ENCODE data around the gene HPRT1. TPM values are rescaled to one million over a fixed set of nuclear protein-coding genes. Genes with fewer than 3 reads are reported as not detected.

HPRT1 gene
- total RNA-seq, 1 donor from 2014 or later: 23.5 TPM

DNA sequence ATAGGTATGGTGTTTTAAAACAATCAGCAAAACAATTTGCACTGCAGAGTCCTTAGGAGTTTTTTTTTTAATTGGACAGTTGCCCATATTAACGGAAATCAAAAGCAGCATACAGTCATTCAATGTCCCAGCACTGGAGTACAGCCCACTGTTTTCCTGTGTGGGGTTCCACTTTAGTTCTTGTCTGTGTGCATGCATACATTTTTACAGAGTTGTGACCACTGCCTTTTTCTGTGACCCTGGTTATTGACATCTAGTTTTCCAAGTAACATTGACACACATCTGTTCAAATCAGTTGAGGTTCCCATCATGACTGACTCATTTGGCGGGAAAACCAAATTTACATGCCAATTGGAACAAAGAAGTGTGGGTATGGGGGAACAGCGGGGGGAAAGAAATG is 83.3 kb downstream of the HPRT1 start:
- DNase-seq (ENCODE audit: low read depth, low spot score): no peak

DNA sequence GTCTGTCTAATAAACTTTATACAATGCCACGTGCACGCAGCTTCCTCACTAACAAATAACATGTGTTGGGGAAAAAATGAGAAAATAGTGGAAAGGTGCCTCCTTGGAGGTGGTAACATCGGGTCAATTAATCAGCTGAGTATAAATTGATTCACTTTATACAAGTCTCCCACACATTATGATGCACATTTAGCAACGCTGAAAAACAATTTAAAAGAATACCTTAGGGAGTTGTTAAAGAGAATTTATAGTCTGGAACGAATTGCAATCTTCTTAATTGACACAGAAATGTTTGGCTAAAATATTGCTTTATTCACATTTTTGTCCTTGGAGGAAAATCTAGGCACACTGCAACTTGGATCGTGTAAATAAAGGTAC is 84.2 kb downstream of the HPRT1 start:
- no peak for DNase-seq (ENCODE audit: low read depth, low spot score)

DNA sequence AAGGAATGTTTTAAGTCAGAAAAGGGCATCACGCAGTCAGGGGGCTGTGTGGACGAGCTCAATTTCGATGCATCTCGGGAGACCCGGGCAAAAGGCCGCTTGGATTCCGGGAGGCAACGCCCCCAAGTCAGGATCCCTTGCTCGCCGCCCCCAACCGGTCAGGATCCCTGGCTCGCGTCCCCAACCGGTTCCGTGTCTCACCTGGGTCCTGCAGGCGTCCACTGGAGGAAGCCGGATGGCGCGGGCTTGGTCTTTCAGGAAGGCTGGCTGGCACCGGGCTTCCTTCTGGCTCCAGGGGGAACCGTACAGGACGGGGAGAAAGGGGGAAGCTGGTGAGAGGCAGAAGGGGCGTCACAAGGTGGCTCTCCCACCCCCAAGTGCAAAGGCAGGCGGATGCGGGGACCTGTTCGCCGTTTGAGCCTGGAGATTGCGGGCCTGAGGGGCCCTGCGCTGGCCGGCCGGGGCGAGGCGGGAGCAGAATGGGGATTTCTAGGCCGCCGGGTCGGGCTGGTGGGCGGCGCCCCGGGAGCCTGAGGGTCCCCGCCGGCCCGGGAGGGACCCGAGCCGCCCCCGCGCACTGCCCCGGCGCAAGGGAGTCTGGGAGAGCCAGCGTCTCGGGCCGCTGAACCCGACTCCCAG is 84.7 kb downstream of the HPRT1 start:
- DNase-seq (ENCODE audit: low read depth, low spot score): no peak

DNA sequence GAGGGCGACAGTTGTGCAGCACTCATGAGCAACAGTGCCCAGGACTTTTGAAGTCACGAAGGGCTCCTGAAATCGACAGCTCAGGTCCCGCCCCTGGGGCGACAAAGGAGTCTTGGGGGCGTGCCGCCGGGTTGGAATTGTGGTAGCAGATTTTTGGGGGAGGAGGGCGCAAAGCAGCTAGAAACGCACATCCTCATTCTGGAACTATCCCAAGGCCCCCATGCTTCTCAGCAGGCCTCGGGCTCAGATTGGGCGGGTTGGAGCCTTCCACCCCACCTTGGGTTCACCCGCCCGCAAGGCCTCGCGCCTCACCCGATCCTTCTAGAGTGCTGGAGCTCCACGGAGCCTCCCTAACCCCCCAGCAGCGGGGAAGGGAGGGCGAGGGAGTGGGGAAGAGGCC is 85.5 kb downstream of the HPRT1 start:
- DNase-seq (ENCODE audit: low read depth, low spot score): no peak

DNA sequence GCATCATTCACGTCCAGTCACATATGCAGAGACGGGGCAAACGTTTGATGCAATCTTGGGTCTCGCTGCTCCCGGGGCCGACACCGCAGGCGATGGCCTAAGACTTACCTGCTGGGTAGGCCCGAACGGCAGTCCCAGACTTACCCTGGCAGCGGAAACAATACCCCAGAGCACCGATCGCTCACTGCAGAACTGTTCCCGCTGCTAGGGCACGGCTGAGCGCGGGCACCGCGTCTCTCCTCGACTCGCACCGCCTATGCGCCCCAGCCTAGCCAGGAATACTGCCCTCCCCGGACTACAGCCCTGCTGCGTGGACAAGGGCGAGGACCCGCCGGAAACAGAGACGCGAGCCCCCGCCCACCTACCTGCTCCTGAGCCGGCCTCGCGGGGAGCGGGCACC is 86.2 kb downstream of the HPRT1 start:
- DNase-seq (ENCODE audit: low read depth, low spot score): no peak

DNA sequence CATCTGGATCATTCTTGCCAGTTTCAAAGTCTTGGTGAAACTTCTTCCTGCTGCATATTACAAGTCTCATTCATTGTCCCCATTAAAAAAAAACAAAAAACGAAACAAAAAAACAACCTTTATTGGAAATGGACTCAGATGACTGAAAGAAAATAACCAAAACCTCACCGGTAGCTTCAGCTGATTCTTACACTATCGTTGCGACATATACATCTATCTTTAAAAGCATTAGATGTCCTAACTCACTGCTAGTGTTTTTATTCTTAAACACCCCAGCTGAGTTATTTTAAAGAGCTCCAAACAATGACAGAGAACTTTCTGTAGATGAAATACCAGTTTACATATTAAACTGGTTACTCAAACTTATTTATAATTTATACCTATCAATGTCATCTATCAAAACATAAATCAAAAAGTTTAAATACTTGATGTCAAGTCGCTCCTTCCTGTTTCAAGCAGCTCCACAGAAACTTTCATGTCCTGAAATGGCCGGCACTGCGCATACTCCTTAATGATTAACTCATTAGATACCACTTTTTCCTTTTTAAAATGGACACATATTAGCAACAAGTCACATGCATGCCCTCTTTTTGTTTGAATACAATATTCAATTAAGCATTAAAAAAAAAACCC is 87.2 kb downstream of the HPRT1 start:
- no peak for DNase-seq (ENCODE audit: low read depth, low spot score)

DNA sequence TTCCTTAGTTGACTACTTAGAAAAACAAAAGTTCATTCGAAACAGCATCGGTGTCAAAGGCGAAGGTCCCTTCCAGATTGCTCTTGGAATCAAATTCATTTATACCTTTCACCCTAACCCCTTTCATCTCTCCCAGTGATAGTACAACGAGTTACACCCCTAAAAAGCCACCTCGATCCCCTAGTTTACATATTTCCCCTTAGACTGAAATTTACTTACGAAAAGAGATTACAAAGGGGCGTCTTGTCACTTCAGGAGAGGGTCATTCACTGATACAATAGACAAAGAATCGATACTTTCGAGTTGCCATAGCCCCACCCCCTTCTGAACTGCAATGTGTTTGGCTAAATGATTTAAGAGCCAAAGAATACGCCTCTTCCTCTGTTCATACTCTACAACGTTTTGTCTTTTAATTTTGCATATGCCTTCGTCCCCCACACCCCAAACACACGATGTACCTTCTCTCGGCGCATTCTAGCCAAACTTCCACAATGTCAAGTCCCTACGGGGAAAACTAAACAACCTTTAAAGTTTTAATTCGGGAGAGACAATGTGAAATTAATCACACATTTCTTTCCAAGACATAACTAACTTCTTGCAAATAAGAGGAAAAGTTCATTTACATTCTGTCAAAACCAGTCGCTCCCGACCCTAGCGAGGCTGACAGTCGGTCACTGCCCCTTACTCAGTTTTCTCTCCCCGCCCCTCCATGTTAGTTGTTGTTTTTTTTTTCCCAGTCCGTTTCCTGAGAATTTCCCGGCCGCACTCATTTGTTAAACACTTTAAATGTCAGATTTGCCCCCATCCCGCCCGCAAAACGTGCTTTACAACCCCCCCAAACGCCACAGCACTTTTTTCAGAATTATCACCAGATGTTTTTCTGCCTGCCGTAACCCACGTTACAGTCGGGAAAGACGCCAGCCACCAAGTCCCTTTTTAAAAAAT is 88.6 kb downstream of the HPRT1 start:
- DNase-seq (ENCODE audit: low read depth, low spot score): no peak

Other genes starting within 250 kb of the HPRT1 start
- not detected in 2 replicates for gene CCDC160, start 223.0 kb upstream of the HPRT1 start, total RNA-seq
- gene PHF6, start 86.9 kb upstream of the HPRT1 start, total RNA-seq: 41.6 and 49.5 TPM in 2 replicates
- 0.20 and 0.46 TPM in 2 replicates for gene PLAC1, start 198.3 kb downstream of the HPRT1 start, total RNA-seq